Fibroblast of lung (primary cell): Measurements from ENCODE around the gene ADD3.

Experiments
- CTCF ChIP-seq, 2 donors: IDR thresholded peaks in 1 of 2; conservative IDR thresholded peaks in 1 of 2; 1 replicate in 1 of 2; 2 replicates in 1 of 2; pipeline ENCODE4 v1.5.1; 2011 to 2012; ENCODE audit warnings: low read length in 2 of 2, control low read depth in 1 of 2, inconsistent platforms in 1 of 2, low read depth in 1 of 2, mild to moderate bottlenecking in 1 of 2
- EZH2 ChIP-seq: IDR thresholded peaks from 2 replicates; pipeline ENCODE4 v1.5.1; 2012; ENCODE audit warnings: low read length, control low read depth, mild to moderate bottlenecking; ENCODE audit errors: missing control alignments

GRCh38 chr10:109979215-109979614, 28.6 kb upstream of the ADD3 start:
- no peak for TF ChIP-seq CTCF (conservative IDR thresholded peaks at IDR 0.05 in 1 of 2, IDR thresholded peaks at IDR 0.05 in 1 of 2; ENCODE audit: low read depth in 1 of 2, low read length in 2 of 2)
- TF ChIP-seq EZH2 = no peak
